ENCODE results near the gene OSBP2.

GRCh38 chr22:30728826-30729225 lies 34.2 kb downstream of the OSBP2 start:
- TF ChIP-seq EP300 (IDR thresholded peaks at IDR 0.05) (no peak), CTCF (IDR thresholded peaks at IDR 0.05) (no peak), POLR2A (IDR thresholded peaks at IDR 0.05) (no peak)
